Endothelial cell of umbilical vein (primary cell): ENCODE measurements around the gene CD48. TPM values are rescaled to one million over a fixed set of nuclear protein-coding genes. Genes with fewer than 3 reads are reported as not detected.

ENCODE experiments used
- BruUV-seq: library from RNA; stranded (reverse); fragments of 400-500 nt; replicated peaks from 2 replicates; lab custom pipeline; 2021; lab: Mats Ljungman, UMichigan
- CTCF ChIA-PET: fragments of 300-600, 350-600 bp; sonication (Branson Sonifier 250); formaldehyde crosslinking; loops from one replicate; lab custom pipeline; 2021; ENCODE audit warnings: antibody characterized with exemption, inconsistent platforms; lab: Charles Lee
- POLR2A ChIA-PET: fragments of 300-600, 350-600 bp; sonication (Branson Sonifier 250); formaldehyde crosslinking; loops from one replicate; lab custom pipeline; 2021; ENCODE audit warnings: antibody characterized with exemption, inconsistent platforms; lab: Charles Lee
- DNase-seq: peaks from one replicate; pipeline ENCODE4 v3.0.0-alpha.2; 2011; ENCODE audit warnings: low read depth, low spot score
- FAIRE-seq: peaks from 2 replicates; lab custom pipeline; 2011; peaks lifted over from hg19 to GRCh38; lab: Jason Lieb, UNC
- H2AFZ ChIP-seq: 2 replicates; pipeline ENCODE4 v1.6.0; 2012; ENCODE audit warnings: low read depth, low read length, control low read depth, inconsistent platforms
- H3K27ac ChIP-seq: 2 replicates; pipeline ENCODE4 v1.5.1; 2011; ENCODE audit warnings: low read depth, mild to moderate bottlenecking, control low read depth, low read length, moderate library complexity; ENCODE audit not compliant: insufficient read depth
- H3K27me3 ChIP-seq, 2 experiments: 2 replicates each; pipeline versions ENCODE4 v1.6.0 to v1.6.1; 2011; ENCODE audit warnings: low read length in 2 of 2, mixed read lengths in 1 of 2; ENCODE audit not compliant: control insufficient read depth in 2 of 2, insufficient read depth in 2 of 2
- H3K36me3 ChIP-seq, 2 experiments: 2 replicates in 1 of 2; 3 replicates in 1 of 2; pipeline ENCODE4 v1.5.1; 2011; ENCODE audit warnings: low read length in 2 of 2, mild to moderate bottlenecking in 1 of 2, moderate library complexity in 1 of 2; ENCODE audit not compliant: control insufficient read depth in 2 of 2, insufficient read depth in 2 of 2; ENCODE audit errors: extremely low read depth in 1 of 2
- H3K4me1 ChIP-seq: 3 replicates; pipeline ENCODE4 v1.5.1; 2011; ENCODE audit warnings: mild to moderate bottlenecking, low read length; ENCODE audit not compliant: control insufficient read depth, insufficient read depth; ENCODE audit errors: extremely low read depth
- H3K4me2 ChIP-seq: 2 replicates; pipeline ENCODE4 v1.6.1; 2011; ENCODE audit warnings: low read length, control low read depth, mixed read lengths; ENCODE audit not compliant: insufficient read depth
- H3K4me3 ChIP-seq, 3 experiments: fragments of 200-600 bp in 1 of 3; sonication (generic), shearing (Covaris generic) in 1 of 3; replicated peaks in 1 of 3; 2 replicates each; pipeline ENCODE4 v1.5.1; 2011 to 2016; ENCODE audit warnings: control low read depth in 3 of 3, low read length in 3 of 3, mild to moderate bottlenecking in 2 of 3, inconsistent platforms in 1 of 3, low read depth in 1 of 3, moderate library complexity in 1 of 3; ENCODE audit not compliant: insufficient read depth in 1 of 3
- H3K79me2 ChIP-seq: 2 replicates; pipeline ENCODE4 v1.6.0; 2012; ENCODE audit warnings: low read length, inconsistent platforms; ENCODE audit not compliant: control insufficient read depth, insufficient read depth
- H3K9ac ChIP-seq: replicated peaks from 2 replicates; pipeline ENCODE3; 2011; ENCODE audit warnings: low read length, control low read depth; ENCODE audit not compliant: insufficient read depth; ENCODE audit errors: extremely low read depth
- H3K9me1 ChIP-seq: replicated peaks from 3 replicates; pipeline ENCODE4 v1.6.0; 2011; ENCODE audit warnings: mild to moderate bottlenecking, low read length; ENCODE audit not compliant: control insufficient read depth, insufficient read depth; ENCODE audit errors: extremely low read depth
- H3K9me3 ChIP-seq: replicated peaks from 2 replicates; pipeline ENCODE4 v1.5.1; 2012; ENCODE audit warnings: low read length, inconsistent platforms; ENCODE audit not compliant: control insufficient read depth, insufficient read depth
- H4K20me1 ChIP-seq: replicated peaks from 2 replicates; pipeline ENCODE3; 2011; ENCODE audit warnings: mild to moderate bottlenecking, low read length; ENCODE audit not compliant: control insufficient read depth, insufficient read depth; ENCODE audit errors: extremely low read depth
- EZH2 ChIP-seq: IDR thresholded peaks from 2 replicates; pipeline ENCODE4 v1.6.1; 2012; ENCODE audit warnings: borderline replicate concordance, low read depth, mild to moderate bottlenecking, moderate library complexity, low read length, inconsistent platforms; ENCODE audit not compliant: severe bottlenecking
- FOS ChIP-seq: IDR thresholded peaks from 2 replicates; pipeline ENCODE4 v1.6.1; 2011; ENCODE audit warnings: mild to moderate bottlenecking, low read length, moderate library complexity, borderline replicate concordance; ENCODE audit not compliant: insufficient read depth
- GATA2 ChIP-seq: IDR thresholded peaks from 2 replicates; pipeline ENCODE4 v1.7.0; 2011; ENCODE audit warnings: low read depth, mild to moderate bottlenecking, moderate library complexity, mixed read lengths, low read length; ENCODE audit not compliant: insufficient read length, insufficient read depth
- JUN ChIP-seq: IDR thresholded peaks from 2 replicates; pipeline ENCODE4 v1.6.1; 2011; ENCODE audit warnings: borderline replicate concordance, low read depth; ENCODE audit not compliant: insufficient read length, insufficient read depth
- MAX ChIP-seq: IDR thresholded peaks from 2 replicates; pipeline ENCODE4 v1.6.1; 2011; ENCODE audit not compliant: insufficient read depth, insufficient read length
- MYC ChIP-seq: IDR thresholded peaks from one replicate; pipeline ENCODE4 v1.6.1; 2011; ENCODE audit warnings: mild to moderate bottlenecking, low read depth, low read length
- POLR2A ChIP-seq: IDR thresholded peaks from 2 replicates; pipeline ENCODE4 v1.6.1; 2012; ENCODE audit warnings: low read depth, mild to moderate bottlenecking, control low read depth, low read length
- POLR2AphosphoS5 ChIP-seq: IDR thresholded peaks from 2 replicates; pipeline ENCODE4 v1.6.1; 2012; ENCODE audit warnings: low read depth, mild to moderate bottlenecking, control low read depth, low read length, moderate library complexity; ENCODE audit not compliant: insufficient read depth
- dilution Hi-C: fragments of 300-500 bp; cut with MboI; formaldehyde crosslinking; loops from one replicate; pipeline ENCODE4 v1.15.0; 2019; ENCODE audit warnings: low sequenced_read_pairs; ENCODE audit not compliant: extremely low pct_ligation_motif_present
- intact Hi-C: fragments of 100-400 bp; cut with micrococcal nuclease; formaldehyde crosslinking; loops from one replicate; pipeline ENCODE4 v1.10.0; 2022
- polyA plus RNA-seq, 4 experiments: library from polyadenylated mRNA; depleted of rRNA in 3 of 4; stranded (reverse) in 3 of 4; unstranded in 1 of 4; fragments of >200 nt; gene quantifications; 2 replicates each; pipeline versions ENCODE4 v1.2.1 to v1.2.3, GENCODE V29; 2011 to 2012; ENCODE audit warnings: missing spikeins in 1 of 4
- total RNA-seq: library from RNA; stranded (reverse); gene quantifications from 2 replicates; pipeline ENCODE4 v1.2.3, GENCODE V29; 2021
- TF ChIP-seq, protein P1 (sequence below), 2 donors: IDR thresholded peaks; 1 replicate in 1 of 2; 2 replicates in 1 of 2; pipeline ENCODE4 v1.5.1; 2011; ENCODE audit warnings: low read length in 2 of 2, mild to moderate bottlenecking in 2 of 2, moderate library complexity in 2 of 2, control low read depth in 1 of 2, inconsistent platforms in 1 of 2, low read depth in 1 of 2; ENCODE audit not compliant: insufficient read depth in 1 of 2; ENCODE audit errors: extremely low read depth in 1 of 2

Gene CD48
- total and polyA plus RNA-seq, 2 donors (not counting 3 experiments of a cell fraction or from before 2014, with no cell fraction given): not detected

DNA sequence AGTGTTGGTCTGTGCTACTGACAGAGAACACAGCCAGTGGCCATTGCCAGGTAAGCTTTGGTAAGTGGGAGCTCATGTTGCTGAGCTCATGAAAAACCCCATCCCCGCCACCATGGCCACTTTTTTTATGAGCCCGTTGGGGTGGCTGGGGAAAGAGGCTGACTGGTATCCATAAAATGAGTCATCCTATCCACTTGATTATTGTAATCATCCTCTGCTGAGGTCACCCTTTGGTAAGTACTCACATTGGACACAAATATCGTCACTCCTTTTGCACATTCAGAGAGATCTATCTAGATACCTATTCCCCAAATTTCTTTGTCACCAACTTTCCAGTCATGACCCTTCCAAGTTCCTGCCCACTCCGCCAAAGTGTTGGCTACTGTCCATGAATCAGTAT lies 49.4 kb upstream of the CD48 start:
- intact Hi-C loops: no loop called here
- Histone ChIP-seq H3K9me3 (no peaks in the 10 kb centered on the region), H3K4me3 (no peak overlapping the region), H2AFZ (no peak overlapping the region), H3K4me2 (no peak overlapping the region), H3K9ac (no peak overlapping the region), H3K27me3 (peaks cover 0 to 1% of the 10 kb centered on the region in 2 experiments), H3K36me3 (no peaks in the 10 kb centered on the region), H4K20me1 (no peaks in the 10 kb centered on the region), H3K4me1 (no peaks in the 10 kb centered on the region), H3K27ac (no peak overlapping the region), H3K9me1 (no peaks in the 10 kb centered on the region), H3K79me2 (no peaks in the 10 kb centered on the region)
- TF ChIP-seq MYC: no peak
- TF ChIP-seq GATA2: no peak
- no peak for TF ChIP-seq EZH2
- TF ChIP-seq FOS: no peak
- TF ChIP-seq POLR2AphosphoS5: no peak
- no TSS peak for BruUV-seq
- dilution Hi-C loops: no loop called here
- no peak for DNase-seq
- FAIRE-seq: no peak
- ChIA-PET POLR2A (no interaction called here), CTCF (interaction anchor here (2.2 kb wide), 1 partner anchor 16 kb away, joined by 9 read pairs; no protein-coding TSS in a partner anchor)

- H4K20me1 ChIP-seq: no peaks in the 10 kb centered on the region
- peaks cover 0 to 1% of the 10 kb centered on the region in 2 experiments for H3K27me3 ChIP-seq
- H3K4me3 ChIP-seq: no peak overlapping the region
- intact Hi-C loops (no loop called here), dilution Hi-C loops (no loop called here)
- FAIRE-seq (no peak), DNase-seq (no peak)
- H3K4me1 ChIP-seq: no peaks in the 10 kb centered on the region
- H3K79me2 ChIP-seq: no peaks in the 10 kb centered on the region
- H2AFZ ChIP-seq: no peak overlapping the region
- no peaks in the 10 kb centered on the region for H3K36me3 ChIP-seq
- CTCF ChIA-PET: no interaction called here
- BruUV-seq: no TSS peak
- no peaks in the 10 kb centered on the region for H3K9me1 ChIP-seq
- POLR2A ChIA-PET: no interaction called here
- H3K9me3 ChIP-seq: no peaks in the 10 kb centered on the region
- no peak overlapping the region for H3K4me2 ChIP-seq
- TF ChIP-seq JUN (no peak), POLR2A (no peak), POLR2AphosphoS5 (no peak), MYC (no peak), MAX (no peak)
- TF ChIP-seq, protein P1, sequence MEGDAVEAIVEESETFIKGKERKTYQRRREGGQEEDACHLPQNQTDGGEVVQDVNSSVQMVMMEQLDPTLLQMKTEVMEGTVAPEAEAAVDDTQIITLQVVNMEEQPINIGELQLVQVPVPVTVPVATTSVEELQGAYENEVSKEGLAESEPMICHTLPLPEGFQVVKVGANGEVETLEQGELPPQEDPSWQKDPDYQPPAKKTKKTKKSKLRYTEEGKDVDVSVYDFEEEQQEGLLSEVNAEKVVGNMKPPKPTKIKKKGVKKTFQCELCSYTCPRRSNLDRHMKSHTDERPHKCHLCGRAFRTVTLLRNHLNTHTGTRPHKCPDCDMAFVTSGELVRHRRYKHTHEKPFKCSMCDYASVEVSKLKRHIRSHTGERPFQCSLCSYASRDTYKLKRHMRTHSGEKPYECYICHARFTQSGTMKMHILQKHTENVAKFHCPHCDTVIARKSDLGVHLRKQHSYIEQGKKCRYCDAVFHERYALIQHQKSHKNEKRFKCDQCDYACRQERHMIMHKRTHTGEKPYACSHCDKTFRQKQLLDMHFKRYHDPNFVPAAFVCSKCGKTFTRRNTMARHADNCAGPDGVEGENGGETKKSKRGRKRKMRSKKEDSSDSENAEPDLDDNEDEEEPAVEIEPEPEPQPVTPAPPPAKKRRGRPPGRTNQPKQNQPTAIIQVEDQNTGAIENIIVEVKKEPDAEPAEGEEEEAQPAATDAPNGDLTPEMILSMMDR (IDR thresholded peaks at IDR 0.05; ENCODE audit: extremely low read depth in 1 of 2, insufficient read depth in 1 of 2, low read depth in 1 of 2, low read length in 2 of 2): no peak
- no peak overlapping the region for H3K27ac ChIP-seq
- no peak overlapping the region for H3K9ac ChIP-seq
Measured at GRCh38 chr1:160759740-160760139, 48.1 kb upstream of the CD48 start.
